NB4 (cell line): ENCODE results near the gene LIMK2.

ENCODE experiments used
- MYC ChIP-seq: IDR thresholded peaks from 2 replicates; pipeline ENCODE4 v1.6.1; 2011; ENCODE audit warnings: low read depth, low read length
- POLR2A ChIP-seq: IDR thresholded peaks from 2 replicates; pipeline ENCODE4 v1.6.1; 2011; ENCODE audit warnings: mild to moderate bottlenecking; ENCODE audit not compliant: insufficient read length; ENCODE audit errors: extremely low read depth
- TF ChIP-seq, protein P1 (sequence below): IDR thresholded peaks from one replicate; pipeline ENCODE4 v1.5.1; 2012; ENCODE audit warnings: low read depth, low read length

DNA sequence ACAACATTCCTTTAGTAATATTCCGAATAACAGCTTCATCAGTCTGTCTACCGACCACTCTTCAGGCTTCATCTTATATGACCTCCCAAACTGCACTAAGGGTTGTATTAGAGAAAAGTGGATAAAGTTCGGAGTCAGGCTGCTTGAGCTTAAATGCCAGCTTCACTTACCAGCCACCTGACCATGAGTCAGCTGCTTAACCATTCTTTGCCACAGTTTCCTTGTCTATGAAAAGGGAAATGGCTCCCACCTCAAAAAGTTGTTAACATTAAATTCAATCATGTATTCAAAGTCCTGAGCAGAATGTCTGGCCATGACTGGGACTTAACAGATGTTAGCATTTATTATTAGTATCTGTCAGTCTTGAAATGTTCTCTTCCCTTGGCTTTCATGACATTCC, 20.9 kb downstream of the LIMK2 start:
- TF ChIP-seq, protein P1, sequence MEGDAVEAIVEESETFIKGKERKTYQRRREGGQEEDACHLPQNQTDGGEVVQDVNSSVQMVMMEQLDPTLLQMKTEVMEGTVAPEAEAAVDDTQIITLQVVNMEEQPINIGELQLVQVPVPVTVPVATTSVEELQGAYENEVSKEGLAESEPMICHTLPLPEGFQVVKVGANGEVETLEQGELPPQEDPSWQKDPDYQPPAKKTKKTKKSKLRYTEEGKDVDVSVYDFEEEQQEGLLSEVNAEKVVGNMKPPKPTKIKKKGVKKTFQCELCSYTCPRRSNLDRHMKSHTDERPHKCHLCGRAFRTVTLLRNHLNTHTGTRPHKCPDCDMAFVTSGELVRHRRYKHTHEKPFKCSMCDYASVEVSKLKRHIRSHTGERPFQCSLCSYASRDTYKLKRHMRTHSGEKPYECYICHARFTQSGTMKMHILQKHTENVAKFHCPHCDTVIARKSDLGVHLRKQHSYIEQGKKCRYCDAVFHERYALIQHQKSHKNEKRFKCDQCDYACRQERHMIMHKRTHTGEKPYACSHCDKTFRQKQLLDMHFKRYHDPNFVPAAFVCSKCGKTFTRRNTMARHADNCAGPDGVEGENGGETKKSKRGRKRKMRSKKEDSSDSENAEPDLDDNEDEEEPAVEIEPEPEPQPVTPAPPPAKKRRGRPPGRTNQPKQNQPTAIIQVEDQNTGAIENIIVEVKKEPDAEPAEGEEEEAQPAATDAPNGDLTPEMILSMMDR, result no peak
- no peak for TF ChIP-seq POLR2A
- no peak for TF ChIP-seq MYC
